Measurements from ENCODE around the gene VTCN1.

- TF ChIP-seq, protein P1, sequence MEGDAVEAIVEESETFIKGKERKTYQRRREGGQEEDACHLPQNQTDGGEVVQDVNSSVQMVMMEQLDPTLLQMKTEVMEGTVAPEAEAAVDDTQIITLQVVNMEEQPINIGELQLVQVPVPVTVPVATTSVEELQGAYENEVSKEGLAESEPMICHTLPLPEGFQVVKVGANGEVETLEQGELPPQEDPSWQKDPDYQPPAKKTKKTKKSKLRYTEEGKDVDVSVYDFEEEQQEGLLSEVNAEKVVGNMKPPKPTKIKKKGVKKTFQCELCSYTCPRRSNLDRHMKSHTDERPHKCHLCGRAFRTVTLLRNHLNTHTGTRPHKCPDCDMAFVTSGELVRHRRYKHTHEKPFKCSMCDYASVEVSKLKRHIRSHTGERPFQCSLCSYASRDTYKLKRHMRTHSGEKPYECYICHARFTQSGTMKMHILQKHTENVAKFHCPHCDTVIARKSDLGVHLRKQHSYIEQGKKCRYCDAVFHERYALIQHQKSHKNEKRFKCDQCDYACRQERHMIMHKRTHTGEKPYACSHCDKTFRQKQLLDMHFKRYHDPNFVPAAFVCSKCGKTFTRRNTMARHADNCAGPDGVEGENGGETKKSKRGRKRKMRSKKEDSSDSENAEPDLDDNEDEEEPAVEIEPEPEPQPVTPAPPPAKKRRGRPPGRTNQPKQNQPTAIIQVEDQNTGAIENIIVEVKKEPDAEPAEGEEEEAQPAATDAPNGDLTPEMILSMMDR (IDR thresholded peaks at IDR 0.05): no peak
- no peak for TF ChIP-seq POLR2A (IDR thresholded peaks at IDR 0.05)
Measured at GRCh38 chr1:117174851-117175250, 35.9 kb downstream of the VTCN1 start.
